ENCODE measurements around the gene TMEM175. TPM values are rescaled to one million over a fixed set of nuclear protein-coding genes. Genes with fewer than 3 reads are reported as not detected.

The TMEM175 gene
- total and polyA plus RNA-seq, 9 of the 15 experiments (the other 6 are each of a cell fraction or from before 2014, with no cell fraction given), result 0.13 to 30.9 (median 9.4) TPM

DNA sequence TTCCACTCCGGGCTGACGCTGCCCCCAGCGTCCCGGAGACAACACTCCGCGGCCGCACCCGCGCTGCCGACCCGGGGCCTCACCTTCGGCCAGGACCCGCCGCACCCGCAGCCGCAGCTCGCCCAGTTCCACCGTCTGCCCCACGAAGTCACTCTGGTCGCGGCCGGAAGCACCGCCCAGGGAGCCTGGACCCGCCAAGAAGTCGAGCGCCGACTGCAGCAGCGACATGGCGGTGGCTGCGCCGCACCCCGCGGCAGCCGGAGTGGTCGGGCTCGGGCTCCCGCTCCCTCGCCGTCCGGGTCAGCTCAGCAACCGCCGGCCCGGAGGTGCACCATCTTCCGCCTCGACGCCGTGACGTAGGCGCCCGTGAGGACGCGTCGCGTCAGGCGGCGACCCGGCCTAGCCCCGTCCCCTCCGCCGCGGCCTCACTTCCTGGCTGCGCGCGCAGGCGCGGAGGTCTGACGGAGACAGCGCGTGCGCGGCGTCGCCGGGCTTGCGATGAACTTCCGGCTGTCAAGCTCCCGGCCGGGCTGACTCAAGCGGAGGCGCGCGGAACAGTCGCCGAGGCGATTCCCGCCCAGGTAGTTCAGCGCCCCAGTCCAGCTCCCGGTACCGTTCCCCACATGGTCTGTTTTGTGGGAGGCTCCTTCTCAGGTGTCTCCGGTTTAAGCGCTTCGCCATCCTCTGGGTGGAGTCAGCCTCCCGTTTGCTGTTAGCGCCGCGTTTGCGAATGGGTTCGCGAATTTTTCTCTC lies at the start of gene TMEM175, which contains the start of gene GAK (continued):
- TF ChIP-seq, protein P1, sequence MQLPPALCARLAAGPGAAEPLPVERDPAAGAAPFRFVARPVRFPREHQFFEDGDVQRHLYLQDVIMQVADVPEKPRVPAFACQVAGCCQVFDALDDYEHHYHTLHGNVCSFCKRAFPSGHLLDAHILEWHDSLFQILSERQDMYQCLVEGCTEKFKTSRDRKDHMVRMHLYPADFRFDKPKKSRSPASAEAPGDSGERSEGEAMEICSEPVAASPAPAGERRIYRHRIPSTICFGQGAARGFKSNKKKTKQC (CRISPR knock-in tag; IDR thresholded peaks at IDR 0.05), result peak; percentile 56; the same call in 1 of the 2 replicates
- peak; percentile 98 to 99 for TF ChIP-seq NRF1 (conservative IDR thresholded peaks at IDR 0.05 in 1 of 2, IDR thresholded peaks at IDR 0.05 in 1 of 2)
- no peak for TF ChIP-seq ZKSCAN1 (IDR thresholded peaks at IDR 0.05; ENCODE audit: low read depth, low read length)
- no peak for TF ChIP-seq ZNF551 (CRISPR knock-in tag; IDR thresholded peaks at IDR 0.05)
- peak; percentile 74; the same call in 1 of the 2 replicates for TF ChIP-seq NR4A1 (CRISPR knock-in tag; IDR thresholded peaks at IDR 0.05)
- TF ChIP-seq NR4A1 (tag; IDR thresholded peaks at IDR 0.05), result no peak
- TF ChIP-seq PHB2 (IDR thresholded peaks at IDR 0.05; ENCODE audit: low read depth), result no peak
- TF ChIP-seq HDGF (IDR thresholded peaks at IDR 0.05), result no peak
- TF ChIP-seq ZNF778 (CRISPR knock-in tag; IDR thresholded peaks at IDR 0.05), result no peak
- TF ChIP-seq JUNB (CRISPR knock-in tag; conservative IDR thresholded peaks at IDR 0.05), result no peak
- TF ChIP-seq GTF2E2 (tag; IDR thresholded peaks at IDR 0.05), result no peak
- no peak for TF ChIP-seq SNAPC5 (CRISPR knock-in tag; IDR thresholded peaks at IDR 0.05)
- TF ChIP-seq, protein P2, sequence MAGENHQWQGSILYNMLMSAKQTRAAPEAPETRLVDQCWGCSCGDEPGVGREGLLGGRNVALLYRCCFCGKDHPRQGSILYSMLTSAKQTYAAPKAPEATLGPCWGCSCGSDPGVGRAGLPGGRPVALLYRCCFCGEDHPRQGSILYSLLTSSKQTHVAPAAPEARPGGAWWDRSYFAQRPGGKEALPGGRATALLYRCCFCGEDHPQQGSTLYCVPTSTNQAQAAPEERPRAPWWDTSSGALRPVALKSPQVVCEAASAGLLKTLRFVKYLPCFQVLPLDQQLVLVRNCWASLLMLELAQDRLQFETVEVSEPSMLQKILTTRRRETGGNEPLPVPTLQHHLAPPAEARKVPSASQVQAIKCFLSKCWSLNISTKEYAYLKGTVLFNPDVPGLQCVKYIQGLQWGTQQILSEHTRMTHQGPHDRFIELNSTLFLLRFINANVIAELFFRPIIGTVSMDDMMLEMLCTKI (IDR thresholded peaks at IDR 0.05; ENCODE audit: partially characterized antibody), result no peak

All from K562 (cell line).